ENCODE measurements around the gene ZNF319.
"Not testable (repeated sequence)": the region's sequence is repeated elsewhere in the genome, so short reads cannot be mapped to it uniquely, and the experiment has no call there.

DNA sequence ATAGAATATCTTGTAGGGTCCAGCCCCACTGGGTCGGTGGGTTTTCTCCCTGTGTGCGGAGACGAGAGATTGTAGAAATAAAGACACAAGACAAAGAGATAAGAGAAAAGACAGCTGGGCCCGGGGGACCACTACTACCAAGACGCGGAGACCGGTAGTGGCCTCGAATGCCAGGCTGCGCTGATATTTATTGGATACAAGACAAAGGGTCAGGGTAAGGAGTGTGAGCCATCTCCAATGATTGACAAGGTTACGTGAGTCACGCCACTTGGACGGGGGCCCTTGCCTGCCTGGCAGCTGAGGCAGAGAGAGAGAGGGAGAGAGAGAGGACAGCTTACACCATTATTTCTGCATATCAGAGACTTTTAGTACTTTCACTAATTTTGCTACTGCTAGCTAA is 4.3 kb upstream of the ZNF319 start:
- TF ChIP-seq EZH2 (IDR thresholded peaks at IDR 0.05; ENCODE audit: insufficient read depth, low read length); CTCF (IDR thresholded peaks at IDR 0.05; ENCODE audit: insufficient read depth, low read depth, low read length): not testable (repeated sequence)

All from astrocyte (in vitro differentiated cells and primary cell).